GM20000 (cell line): ENCODE data around the gene EYA2.
A peak's percentile ranks its signal among the peaks of the same experiment; 100 is the strongest.

Experiments
- DNase-seq: peaks from one replicate; pipeline ENCODE4 v3.0.0; 2012; ENCODE audit warnings: low spot score
- CTCF ChIP-seq: IDR thresholded peaks from 2 replicates; pipeline ENCODE4 v1.5.1; 2012; ENCODE audit warnings: mild to moderate bottlenecking, control low read depth; ENCODE audit errors: extremely low read depth, missing control alignments

EYA2 gene

DNA sequence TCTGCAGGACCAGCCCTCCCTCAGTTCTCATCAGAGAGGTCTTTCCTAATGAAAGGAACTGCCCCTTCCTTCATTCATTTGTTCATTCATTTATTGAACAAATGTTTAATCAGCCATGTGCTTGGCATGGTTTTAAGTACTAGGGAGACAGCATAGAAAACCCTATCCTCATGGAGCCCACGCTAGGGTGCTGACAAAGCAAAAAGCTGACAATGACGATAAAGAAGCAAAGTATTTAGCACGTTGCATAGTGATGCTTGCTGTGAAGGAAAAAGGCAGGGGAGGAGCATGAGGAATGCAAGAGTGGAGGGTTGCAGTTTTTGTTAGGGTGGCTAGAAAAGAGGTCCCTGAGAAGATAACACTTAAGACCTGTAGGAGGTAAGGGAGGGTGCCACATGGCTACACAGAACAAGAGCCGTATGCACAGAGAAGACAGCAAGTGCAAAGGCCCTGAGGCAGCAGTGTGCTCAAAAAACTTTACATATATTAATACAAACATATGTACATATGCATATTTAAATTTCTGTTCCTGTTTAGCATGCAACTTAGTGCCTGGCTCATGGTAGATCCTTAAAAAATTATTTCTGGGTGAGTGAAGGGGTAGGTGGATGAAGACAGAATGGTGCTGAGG is 98.9 kb downstream of the EYA2 start:
- no peak for DNase-seq

DNA sequence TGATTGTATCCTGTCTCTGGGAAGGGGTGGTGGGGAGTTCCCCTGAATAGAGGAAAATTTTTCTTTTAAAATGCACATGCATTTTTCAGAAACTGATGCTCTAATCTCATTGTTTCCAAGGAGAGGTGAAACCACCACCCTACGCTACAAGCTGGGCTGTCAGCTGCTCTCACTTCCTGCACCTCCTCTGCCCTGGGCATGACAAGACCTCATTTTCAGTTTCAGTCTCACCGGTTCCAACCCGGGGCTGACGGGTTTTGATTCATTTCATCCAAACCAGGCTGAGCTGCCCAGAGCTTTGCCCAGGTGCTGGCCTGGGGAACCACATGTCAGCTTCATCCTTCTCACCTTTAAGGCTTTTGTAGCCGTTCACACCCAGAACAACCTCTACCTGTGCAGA is 99.7 kb downstream of the EYA2 start:
- no peak for TF ChIP-seq CTCF
- DNase-seq = peak; percentile 39

More for the DNA sequence above, 98.9 kb downstream of the EYA2 start:
- no peak for TF ChIP-seq CTCF

DNA sequence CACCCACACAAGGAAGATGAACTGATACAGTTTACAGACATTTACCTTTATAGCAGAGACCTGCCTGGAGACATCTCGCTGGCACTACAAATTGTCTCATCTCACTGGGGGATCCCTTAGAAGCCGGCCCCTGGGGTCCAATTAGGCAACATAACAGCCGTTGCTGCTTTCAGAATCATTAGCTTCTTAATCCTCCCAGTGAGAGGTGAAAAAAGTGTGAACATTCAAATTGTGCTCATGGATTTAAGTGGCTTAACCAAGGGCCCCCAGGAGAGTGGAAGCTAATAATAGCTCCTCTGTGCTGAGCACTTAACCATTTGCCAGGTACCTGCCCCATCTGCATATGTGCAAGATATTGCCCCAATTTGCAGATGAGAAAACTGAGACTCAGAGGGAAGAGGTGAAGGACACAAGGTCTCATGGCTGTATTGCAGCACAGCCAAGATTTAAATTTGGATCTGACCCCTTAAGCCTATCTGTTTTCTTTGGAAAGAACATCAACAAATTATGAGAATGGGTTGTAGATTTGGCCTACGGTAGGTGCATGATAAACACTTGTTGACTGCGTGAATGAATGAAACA is 101.0 kb downstream of the EYA2 start:
- TF ChIP-seq CTCF = no peak
- no peak for DNase-seq

DNA sequence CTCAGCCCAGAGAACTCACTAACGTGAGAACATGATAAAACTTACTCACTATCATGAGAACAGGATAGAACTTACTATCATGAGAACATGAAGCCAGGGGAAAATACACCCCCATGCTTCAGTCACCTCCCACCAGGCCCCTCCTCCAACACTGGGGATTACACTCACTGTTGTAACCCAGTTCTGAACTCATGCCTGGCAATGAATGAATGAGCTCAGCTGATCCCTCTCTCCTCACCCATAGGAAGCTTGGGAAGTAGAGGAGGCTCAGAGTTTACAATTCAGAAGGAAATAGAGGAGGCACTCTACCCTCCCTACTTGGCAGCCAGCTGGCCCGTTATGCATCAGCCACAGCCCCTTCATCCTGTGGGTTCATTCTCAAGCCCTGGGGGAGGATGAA is 102.5 kb downstream of the EYA2 start:
- DNase-seq = no peak
- no peak for TF ChIP-seq CTCF

GRCh38 chr20:46998477-46999240 is 104.0 kb downstream of the EYA2 start:
- no peak for TF ChIP-seq CTCF
- DNase-seq = no peak

DNA sequence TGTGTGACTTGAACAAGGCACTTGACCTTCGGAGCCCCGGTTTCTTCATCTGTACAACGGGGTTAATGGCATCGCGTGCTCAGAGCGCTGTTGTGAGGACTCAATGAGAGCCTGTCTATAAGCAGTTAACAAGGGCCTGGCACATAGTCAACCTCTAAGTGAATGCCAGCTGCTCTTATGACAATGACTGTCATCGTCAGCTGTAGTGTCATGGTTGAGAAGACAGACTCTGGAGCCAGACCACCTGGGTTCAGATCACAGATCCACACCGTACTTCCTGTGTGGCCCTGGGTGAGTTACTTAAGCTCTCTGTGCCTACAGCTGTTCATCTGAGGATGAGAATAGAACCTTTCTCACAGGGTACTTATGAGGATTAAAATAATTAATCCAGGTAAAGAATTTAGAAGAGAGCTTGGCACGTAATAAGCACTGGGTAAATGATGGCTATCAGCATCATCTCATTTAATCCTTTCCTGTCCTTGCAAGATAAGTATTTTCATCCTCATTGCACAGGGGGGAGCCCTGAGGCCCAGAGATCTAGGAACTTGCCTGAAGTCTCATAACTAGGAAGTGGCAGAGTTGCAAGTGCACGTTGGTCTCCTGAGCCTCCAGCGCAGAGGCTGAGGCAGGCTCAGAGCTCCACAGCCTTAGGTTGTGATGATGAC is 105.3 kb downstream of the EYA2 start:
- TF ChIP-seq CTCF = no peak
- DNase-seq = no peak

DNA sequence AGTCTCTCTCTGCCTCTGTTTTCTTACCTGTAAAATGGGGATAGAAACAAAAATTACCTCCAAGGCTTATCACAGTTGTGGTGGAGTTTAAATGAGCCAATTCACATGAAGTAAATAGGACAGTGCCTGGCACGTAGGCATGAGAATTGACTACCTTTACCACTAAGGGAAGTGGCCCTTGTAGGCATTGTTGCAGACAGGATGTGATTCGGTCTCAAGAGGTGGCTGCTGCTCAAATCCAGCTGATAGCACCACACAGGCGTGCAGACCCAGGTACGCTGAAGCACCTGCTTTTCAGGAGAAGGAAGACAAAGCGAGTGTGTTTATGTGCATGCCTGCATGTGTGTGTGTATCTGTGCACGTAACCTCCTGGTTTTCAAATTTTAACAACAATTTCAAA is 108.6 kb downstream of the EYA2 start:
- no peak for TF ChIP-seq CTCF

More for the DNA sequence above, 108.6 kb downstream of the EYA2 start:
- no peak for DNase-seq
